Body of pancreas (tissue), 4 donors: Measurements from ENCODE around the gene TP53TG5. TPM values are rescaled to one million over a fixed set of nuclear protein-coding genes. Genes with fewer than 3 reads are reported as not detected.

ENCODE experiments used
- ATAC-seq: fragments of 150-250 bp; one replicate; pipeline ENCODE4 v1.9.1; 2016
- DNase-seq, 4 donors: peaks; one replicate each; pipeline ENCODE4 v3.0.0-alpha.2; 2019
- H3K27ac ChIP-seq, 4 donors: fragments of 200-600 bp; sonication (generic); 1 replicate in 3 of 4; 2 replicates in 1 of 4; pipeline versions ENCODE4 v1.5.1 to v1.6.1; 2016 to 2019; ENCODE audit warnings: mild to moderate bottlenecking in 1 of 4, mixed read lengths in 1 of 4, moderate library complexity in 1 of 4
- H3K27me3 ChIP-seq, 2 donors: fragments of 200-600 bp; sonication (generic); one replicate each; pipeline ENCODE4 v1.6.0; 2016; ENCODE audit warnings: mild to moderate bottlenecking in 1 of 2
- H3K36me3 ChIP-seq, 2 donors: fragments of 200-600 bp; sonication (generic); replicated peaks in 1 of 2; 2 replicates each; pipeline ENCODE4 v1.5.1; 2016; ENCODE audit warnings: low read depth in 2 of 2; ENCODE audit not compliant: insufficient read depth in 1 of 2
- H3K4me1 ChIP-seq: fragments of 200-600 bp; sonication (generic); one replicate; pipeline ENCODE4 v1.6.0; 2016
- H3K4me3 ChIP-seq, 2 donors: fragments of 200-600 bp; sonication (generic); 1 replicate in 1 of 2; 2 replicates in 1 of 2; pipeline ENCODE4 v1.5.1; 2016 to 2019
- H3K9me3 ChIP-seq, 3 donors: fragments of 200-600 bp; sonication (generic); 1 replicate in 2 of 3; 2 replicates in 1 of 3; pipeline ENCODE4 v1.5.1; 2016
- CTCF ChIP-seq, 7 experiments: fragments of 450-650 bp in 4 of 7; fragments of 200-600 bp in 3 of 7; sonication (generic) in 3 of 7; IDR thresholded peaks; one replicate each; pipeline ENCODE4 v1.5.1; 2016 to 2019; ENCODE audit warnings: antibody characterized with exemption in 7 of 7
- POLR2A ChIP-seq, 3 donors: fragments of 450-650 bp; IDR thresholded peaks; one replicate each; pipeline ENCODE4 v1.6.1; 2016; ENCODE audit warnings: antibody characterized with exemption in 3 of 3, mild to moderate bottlenecking in 2 of 3
- whole genome bisulfite sequencing, 2 donors: methylation state at CpG; one replicate each; pipeline ENCODE4 v1.1.5; 2017; 5-methylcytosine and 5-hydroxymethylcytosine counted together
- intact Hi-C: fragments of 100-400 bp; cut with DNase I; formaldehyde crosslinking; loops from one replicate; pipeline ENCODE4 v1.15.1; 2023
- total RNA-seq, 2 donors: library from RNA; depleted of rRNA; stranded (reverse); fragments of >200 nt; gene quantifications; one replicate each; pipeline ENCODE4 v1.1.0, GENCODE V29; 2016

The TP53TG5 gene
- total RNA-seq, 2 donors from 2014 or later, result not detected

- WGBS, 2 donors, result 97 to 100% methylated on average over 2 of the region's 2 CpGs
- peaks cover 27% of the 10 kb centered on the region for H3K4me1 ChIP-seq
- no peaks in the 10 kb centered on the region for H3K27me3 ChIP-seq
- intact Hi-C loops, result loop anchor here (5.0 kb wide), 1 partner anchor 46 kb away; the partner anchor contains the start of gene TP53TG5
- H3K4me3 ChIP-seq, result no peak overlapping the region
- DNase-seq (no peak), ATAC-seq (no peak)
- no peak overlapping the region for H3K27ac ChIP-seq
- H3K36me3 ChIP-seq, result peaks cover 5 to 33% of the 10 kb centered on the region in 2 donors
- TF ChIP-seq CTCF (IDR thresholded peaks at IDR 0.05) (no peak), POLR2A (IDR thresholded peaks at IDR 0.05) (no peak)
- no peaks in the 10 kb centered on the region for H3K9me3 ChIP-seq
Observed at GRCh38 chr20:45423700-45424099, 45.6 kb upstream of the TP53TG5 start.

GRCh38 chr20:45420125-45420524 is 42.0 kb upstream of the TP53TG5 start:
- WGBS, 2 donors, result 93 to 96% methylated on average over 8 of the region's 8 CpGs
- no peak for DNase-seq
- no peak for ATAC-seq
- H3K4me1 ChIP-seq, result peaks cover 37% of the 10 kb centered on the region
- H3K36me3 ChIP-seq, result peaks cover 5 to 28% of the 10 kb centered on the region in 2 donors
- no peaks in the 10 kb centered on the region for H3K27me3 ChIP-seq
- no peak overlapping the region for H3K4me3 ChIP-seq
- H3K9me3 ChIP-seq, result no peaks in the 10 kb centered on the region
- intact Hi-C loops, result loop anchor here (5.0 kb wide), 1 partner anchor 43 kb away; the partner anchor contains the start of gene TP53TG5
- H3K27ac ChIP-seq, result peak overlapping the region in 3 of 4 donors; percentile 52 to 86 (median 66)
- TF ChIP-seq POLR2A (IDR thresholded peaks at IDR 0.05), result no peak
- TF ChIP-seq CTCF (IDR thresholded peaks at IDR 0.05), result no peak

- Histone ChIP-seq H3K9me3 (no peaks in the 10 kb centered on the region), H3K36me3 (peaks cover 3 to 24% of the 10 kb centered on the region in 2 donors), H3K4me1 (peaks cover 37% of the 10 kb centered on the region), H3K27ac (peak overlapping the region; percentile 16 to 86 (median 64)), H3K4me3 (no peak overlapping the region), H3K27me3 (no peaks in the 10 kb centered on the region)
- intact Hi-C loops, result loop anchor here (5.0 kb wide), 1 partner anchor 42 kb away; the partner anchor contains the start of gene TP53TG5
- peak; percentile 91 for ATAC-seq
- 62 to 65% methylated on average over 11 to 17 of the region's 17 CpGs for WGBS, 2 donors
- peak; percentile 83 to 94 (median 88) for DNase-seq
- TF ChIP-seq POLR2A (IDR thresholded peaks at IDR 0.05), result peak in 2 of 3 donors; percentile 50 to 51
- TF ChIP-seq CTCF (IDR thresholded peaks at IDR 0.05), result no peak
Observed at GRCh38 chr20:45419188-45420091, 41.3 kb upstream of the TP53TG5 start.

GRCh38 chr20:45416917-45417316 is 38.8 kb upstream of the TP53TG5 start:
- WGBS, 2 donors, result 64 to 65% methylated on average over 2 of the region's 2 CpGs
- Histone ChIP-seq H3K4me1 (peaks cover 37% of the 10 kb centered on the region), H3K4me3 (peak overlapping the region in 1 of 2 donors; percentile 50), H3K27me3 (no peaks in the 10 kb centered on the region), H3K36me3 (peaks cover 0 to 15% of the 10 kb centered on the region in 2 donors), H3K27ac (no peak overlapping the region), H3K9me3 (no peaks in the 10 kb centered on the region)
- no peak for TF ChIP-seq POLR2A (IDR thresholded peaks at IDR 0.05)
- DNase-seq, result no peak
- intact Hi-C loops, result no loop called here
- ATAC-seq, result no peak

- Histone ChIP-seq H3K27ac (peak within 1 kb of the TSS; percentile 28 to 78 (median 58)), H3K4me1 (peaks cover 37% of the 10 kb centered on the region), H3K27me3 (no peaks in the 10 kb centered on the region), H3K9me3 (no peaks in the 10 kb centered on the region), H3K4me3 (peak within 1 kb of the TSS; percentile 50 to 77), H3K36me3 (peaks cover 0 to 8% of the 10 kb centered on the region in 2 donors)
- ATAC-seq (peak; percentile 85), DNase-seq (peak; percentile 80 to 88 (median 86))
- TF ChIP-seq CTCF (IDR thresholded peaks at IDR 0.05) (no peak), POLR2A (IDR thresholded peaks at IDR 0.05) (peak; percentile 83 to 98 (median 97))
- intact Hi-C loops, result no loop called here
- 0 to 1% methylated on average over 13 to 52 of the region's 52 CpGs for WGBS, 2 donors
Observed at GRCh38 chr20:45415822-45416637, 37.9 kb upstream of the TP53TG5 start, which contains the start of gene PIGT. Gene PIGT (plus strand): TSS chr20:45416141. CDS start chr20:45416157, 16 bp downstream.
